HCT116 (cell line): ENCODE data around the gene AMACR. TPM values are rescaled to one million over a fixed set of nuclear protein-coding genes. Genes with fewer than 3 reads are reported as not detected.

Experiments used
- ATAC-seq: fragments of 200-7000 bp; cut with Tn5 transposase; 2 replicates; pipeline ENCODE4 v1.9.1; 2020; ENCODE audit warnings: mild to moderate bottlenecking, moderate library complexity
- BruUV-seq: library from RNA; stranded (reverse); fragments of 400-500 nt; replicated peaks from 2 replicates; lab custom pipeline; 2021; lab: Mats Ljungman, UMichigan
- CTCF ChIA-PET: fragments of 300-600 bp; sonication (Branson Sonifier 250); formaldehyde crosslinking; loops from one replicate; lab custom pipeline; 2021; ENCODE audit warnings: antibody characterized with exemption; lab: Charles Lee
- POLR2A ChIA-PET: fragments of 300-600, 350-600 bp; sonication (Branson Sonifier 250); formaldehyde crosslinking; loops from one replicate; lab custom pipeline; 2021; ENCODE audit warnings: antibody characterized with exemption; lab: Charles Lee
- RAD21 ChIA-PET, 2 experiments: fragments of 300-600 bp; sonication (Branson Sonifier 250); formaldehyde crosslinking; loops; one replicate each; lab custom pipeline; 2023; ENCODE audit warnings: low total read pairs in 2 of 2; ENCODE audit not compliant: uncharacterized antibody in 2 of 2, unreplicated experiment in 2 of 2, low non-redundant PET in 1 of 2; lab: Charles Lee
- DNase-seq: peaks from one replicate; pipeline ENCODE4 v3.0.0-alpha.2; 2010; ENCODE audit warnings: low read depth, low spot score
- H2AFZ ChIP-seq: fragments of 200-600 bp; shearing (Covaris generic), sonication (generic); 2 replicates; pipeline ENCODE4 v1.6.1; 2017; ENCODE audit warnings: low read depth, mixed run types, mixed read lengths, antibody characterized with exemption, low read length; ENCODE audit not compliant: poor library complexity, severe bottlenecking
- H3K27ac ChIP-seq: 2 replicates; pipeline ENCODE4 v1.5.1; 2012; ENCODE audit warnings: low read depth, low read length
- H3K27me3 ChIP-seq: fragments of 200-600 bp; sonication (generic); 2 replicates; pipeline ENCODE4 v1.6.1; 2016; ENCODE audit warnings: mixed run types, low read length, mixed read lengths; ENCODE audit not compliant: insufficient read depth
- H3K36me3 ChIP-seq, 2 experiments: fragments of 200-500 bp in 1 of 2; fragments of 200-600 bp in 1 of 2; sonication (Bioruptor generic) in 1 of 2; sonication (generic) in 1 of 2; 2 replicates each; pipeline versions ENCODE4 v1.5.1 to v1.6.1; 2014 to 2016; ENCODE audit warnings: low read length in 2 of 2, inconsistent platforms in 1 of 2, mixed read lengths in 1 of 2, mixed run types in 1 of 2; ENCODE audit not compliant: insufficient read depth in 2 of 2, control insufficient read depth in 1 of 2
- H3K4me1 ChIP-seq, 2 experiments: fragments of 200-600 bp in 1 of 2; sonication (generic) in 1 of 2; 2 replicates each; pipeline versions ENCODE4 v1.5.1 to v1.6.1; 2012 to 2017; ENCODE audit warnings: low read length in 2 of 2, inconsistent platforms in 1 of 2, mild to moderate bottlenecking in 1 of 2, mixed read lengths in 1 of 2, mixed run types in 1 of 2, moderate library complexity in 1 of 2; ENCODE audit not compliant: insufficient read depth in 2 of 2, control insufficient read depth in 1 of 2
- H3K4me2 ChIP-seq: fragments of 200-600 bp; sonication (generic); 2 replicates; pipeline ENCODE4 v1.6.1; 2017; ENCODE audit warnings: mixed run types, low read length, mixed read lengths
- H3K4me3 ChIP-seq, 2 experiments: fragments of 200-600 bp in 1 of 2; sonication (generic) in 1 of 2; replicated peaks in 1 of 2; 2 replicates each; pipeline ENCODE4 v1.5.1; 2011 to 2016; ENCODE audit warnings: low read length in 2 of 2, control low read depth in 1 of 2, low read depth in 1 of 2, mild to moderate bottlenecking in 1 of 2, mixed read lengths in 1 of 2, mixed run types in 1 of 2
- H3K79me2 ChIP-seq: fragments of 200-600 bp; sonication (generic); 2 replicates; pipeline ENCODE4 v1.6.1; 2017; ENCODE audit warnings: mild to moderate bottlenecking, mixed run types, low read length, moderate library complexity, mixed read lengths; ENCODE audit not compliant: insufficient read depth
- H3K9ac ChIP-seq: fragments of 200-600 bp; sonication (generic); 2 replicates; pipeline ENCODE4 v1.6.1; 2016; ENCODE audit warnings: low read length, mixed read lengths
- H3K9me2 ChIP-seq: fragments of 200-600 bp; sonication (generic), shearing (Covaris generic); 2 replicates; pipeline ENCODE4 v1.6.1; 2017; ENCODE audit warnings: mixed run types, mild to moderate bottlenecking, moderate library complexity; ENCODE audit not compliant: insufficient read depth
- H3K9me3 ChIP-seq, 2 experiments: fragments of 200-500 bp in 1 of 2; fragments of 200-600 bp in 1 of 2; sonication (Bioruptor generic) in 1 of 2; sonication (generic) in 1 of 2; 2 replicates each; pipeline ENCODE4 v1.6.1; 2014 to 2017; ENCODE audit warnings: low read length in 2 of 2, mixed read lengths in 2 of 2, inconsistent platforms in 1 of 2, low read depth in 1 of 2, mild to moderate bottlenecking in 1 of 2, mixed run types in 1 of 2, moderate library complexity in 1 of 2; ENCODE audit not compliant: control insufficient read depth in 1 of 2, insufficient read depth in 1 of 2
- H4K20me1 ChIP-seq: fragments of 200-600 bp; sonication (generic), shearing (Covaris generic); 2 replicates; pipeline ENCODE4 v1.6.1; 2017; ENCODE audit warnings: mixed run types, mild to moderate bottlenecking, moderate library complexity; ENCODE audit not compliant: insufficient read depth
- CEBPB ChIP-seq: IDR thresholded peaks from 2 replicates; pipeline ENCODE4 v1.6.1; 2012; ENCODE audit warnings: low read depth
- FOSL1 ChIP-seq: IDR thresholded peaks from 2 replicates; pipeline ENCODE4 v1.6.1; 2012; ENCODE audit warnings: low read depth
- POLR2A ChIP-seq: IDR thresholded peaks from 2 replicates; pipeline ENCODE4 v1.7.0; 2011; ENCODE audit warnings: borderline replicate concordance; ENCODE audit not compliant: insufficient read depth, insufficient read length; ENCODE audit errors: extremely low read depth
- POLR2AphosphoS5 ChIP-seq: IDR thresholded peaks from 2 replicates; pipeline ENCODE4 v1.6.1; 2011; ENCODE audit warnings: mild to moderate bottlenecking, low read depth, low read length, moderate library complexity
- RAD21 ChIP-seq: IDR thresholded peaks from 2 replicates; pipeline ENCODE4 v1.6.1; 2012; ENCODE audit warnings: low read depth, mild to moderate bottlenecking
- SIN3A ChIP-seq: IDR thresholded peaks from 2 replicates; pipeline ENCODE4 v1.6.1; 2012; ENCODE audit warnings: low read depth
- TCF7L2 ChIP-seq: IDR thresholded peaks from 2 replicates; pipeline ENCODE4 v1.7.0; 2011; ENCODE audit warnings: borderline replicate concordance, inconsistent platforms; ENCODE audit not compliant: insufficient read depth, insufficient read length; ENCODE audit errors: extremely low read depth
- ZFX ChIP-seq: fragments of 450-650 bp; IDR thresholded peaks from 2 replicates; pipeline ENCODE4 v1.6.1; 2017
- ZNF274 ChIP-seq: fragments of 200-500 bp; sonication (Bioruptor generic); IDR thresholded peaks from 2 replicates; pipeline ENCODE4 v1.6.1; 2014; ENCODE audit warnings: mild to moderate bottlenecking, low read depth, low read length, inconsistent platforms
- intact Hi-C: fragments of 100-400 bp; cut with micrococcal nuclease; formaldehyde crosslinking; loops from 2 replicates; pipeline ENCODE4 v1.10.0; 2022
- total RNA-seq: library from RNA; stranded (reverse); gene quantifications from one replicate; pipeline ENCODE4 v1.2.1, GENCODE V29; 2021; ENCODE audit not compliant: unreplicated experiment
- TF ChIP-seq, protein P1 (sequence below): IDR thresholded peaks from 2 replicates; pipeline ENCODE4 v1.6.1; 2012; ENCODE audit warnings: low read depth
- TF ChIP-seq, protein P2 (sequence below): IDR thresholded peaks from 2 replicates; pipeline ENCODE4 v1.6.1; 2011; ENCODE audit warnings: mild to moderate bottlenecking, low read length, moderate library complexity; ENCODE audit not compliant: insufficient replicate concordance; ENCODE audit errors: extremely low read depth
- TF ChIP-seq, protein P3 (sequence below): IDR thresholded peaks from 2 replicates; pipeline ENCODE4 v1.6.1; 2012

AMACR gene
- total RNA-seq, 1 experiment from 2014 or later, result 4.3 TPM

DNA sequence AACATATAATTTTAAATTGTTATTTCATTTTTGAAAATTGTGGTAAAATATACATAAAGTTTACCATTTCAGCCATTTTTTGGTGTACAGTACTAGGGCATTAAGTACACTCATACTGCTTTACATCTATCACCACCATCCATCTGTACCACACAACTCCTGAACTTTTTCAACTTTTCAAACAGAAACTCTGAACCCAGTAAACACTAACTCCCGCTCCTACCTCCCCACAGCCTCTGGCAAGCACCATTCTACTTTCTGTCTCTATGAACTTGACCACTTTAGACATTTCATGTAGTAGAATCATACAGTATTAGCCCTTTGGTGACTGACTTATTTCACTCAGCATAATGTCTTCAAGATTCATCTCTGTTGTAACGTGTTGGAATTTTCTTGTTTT is 15.0 kb downstream of the AMACR start:
- H3K4me3 ChIP-seq, result no peak overlapping the region
- TF ChIP-seq POLR2A (no peak), TCF7L2 (no peak), ZFX (no peak), RAD21 (no peak), SIN3A (no peak)
- TF ChIP-seq, protein P1, sequence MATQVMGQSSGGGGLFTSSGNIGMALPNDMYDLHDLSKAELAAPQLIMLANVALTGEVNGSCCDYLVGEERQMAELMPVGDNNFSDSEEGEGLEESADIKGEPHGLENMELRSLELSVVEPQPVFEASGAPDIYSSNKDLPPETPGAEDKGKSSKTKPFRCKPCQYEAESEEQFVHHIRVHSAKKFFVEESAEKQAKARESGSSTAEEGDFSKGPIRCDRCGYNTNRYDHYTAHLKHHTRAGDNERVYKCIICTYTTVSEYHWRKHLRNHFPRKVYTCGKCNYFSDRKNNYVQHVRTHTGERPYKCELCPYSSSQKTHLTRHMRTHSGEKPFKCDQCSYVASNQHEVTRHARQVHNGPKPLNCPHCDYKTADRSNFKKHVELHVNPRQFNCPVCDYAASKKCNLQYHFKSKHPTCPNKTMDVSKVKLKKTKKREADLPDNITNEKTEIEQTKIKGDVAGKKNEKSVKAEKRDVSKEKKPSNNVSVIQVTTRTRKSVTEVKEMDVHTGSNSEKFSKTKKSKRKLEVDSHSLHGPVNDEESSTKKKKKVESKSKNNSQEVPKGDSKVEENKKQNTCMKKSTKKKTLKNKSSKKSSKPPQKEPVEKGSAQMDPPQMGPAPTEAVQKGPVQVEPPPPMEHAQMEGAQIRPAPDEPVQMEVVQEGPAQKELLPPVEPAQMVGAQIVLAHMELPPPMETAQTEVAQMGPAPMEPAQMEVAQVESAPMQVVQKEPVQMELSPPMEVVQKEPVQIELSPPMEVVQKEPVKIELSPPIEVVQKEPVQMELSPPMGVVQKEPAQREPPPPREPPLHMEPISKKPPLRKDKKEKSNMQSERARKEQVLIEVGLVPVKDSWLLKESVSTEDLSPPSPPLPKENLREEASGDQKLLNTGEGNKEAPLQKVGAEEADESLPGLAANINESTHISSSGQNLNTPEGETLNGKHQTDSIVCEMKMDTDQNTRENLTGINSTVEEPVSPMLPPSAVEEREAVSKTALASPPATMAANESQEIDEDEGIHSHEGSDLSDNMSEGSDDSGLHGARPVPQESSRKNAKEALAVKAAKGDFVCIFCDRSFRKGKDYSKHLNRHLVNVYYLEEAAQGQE, result no peak
- TF ChIP-seq, all 23 proteins: peak for 0
- no peaks in the 10 kb centered on the region for H3K9me3 ChIP-seq
- no peak overlapping the region for H3K27ac ChIP-seq
- H3K9ac ChIP-seq, result no peak overlapping the region
- ChIA-PET CTCF (no interaction called here), POLR2A (no interaction called here), RAD21 (no interaction called here)
- no peaks in the 10 kb centered on the region for H3K4me1 ChIP-seq
- intact Hi-C loops, result no loop called here
- ATAC-seq (no peak), DNase-seq (no peak)
- no TSS peak for BruUV-seq
- no peaks in the 10 kb centered on the region for H3K9me2 ChIP-seq
- no peaks in the 10 kb centered on the region for H4K20me1 ChIP-seq
- H3K27me3 ChIP-seq, result no peaks in the 10 kb centered on the region
- H3K79me2 ChIP-seq, result no peaks in the 10 kb centered on the region
- peaks cover 0 to 5% of the 10 kb centered on the region in 2 experiments; a peak in 1 of 4 replicates for H3K36me3 ChIP-seq
- H3K4me2 ChIP-seq, result no peak overlapping the region
- no peak overlapping the region for H2AFZ ChIP-seq

DNA sequence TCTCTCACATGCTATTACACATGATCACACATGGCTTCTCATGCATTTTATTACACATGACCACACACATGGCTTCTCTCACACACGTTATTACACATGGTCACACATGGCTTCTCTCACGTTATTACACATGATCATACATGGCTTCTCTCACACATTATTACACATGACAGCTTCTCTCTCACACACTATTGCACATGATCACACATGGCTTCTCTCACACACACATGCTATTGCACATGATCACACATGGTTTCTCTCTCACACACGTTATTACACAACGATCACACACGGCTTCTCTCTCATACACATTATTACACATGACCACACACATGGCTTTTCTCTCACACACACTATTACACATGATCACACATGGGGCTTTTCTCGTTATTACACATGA is 22.4 kb downstream of the AMACR start:
- Histone ChIP-seq H3K4me3 (no peak overlapping the region), H3K9me3 (no peaks in the 10 kb centered on the region), H3K79me2 (no peaks in the 10 kb centered on the region), H2AFZ (no peak overlapping the region), H3K9ac (no peak overlapping the region), H4K20me1 (no peaks in the 10 kb centered on the region), H3K9me2 (no peaks in the 10 kb centered on the region), H3K27ac (no peak overlapping the region), H3K4me1 (no peaks in the 10 kb centered on the region), H3K36me3 (peaks cover 0 to 5% of the 10 kb centered on the region in 2 experiments; a peak in 1 of 4 replicates), H3K27me3 (no peaks in the 10 kb centered on the region), H3K4me2 (no peak overlapping the region)
- no peak for DNase-seq
- ChIA-PET POLR2A (no interaction called here), CTCF (no interaction called here), RAD21 (no interaction called here)
- ATAC-seq, result no peak
- no TSS peak for BruUV-seq
- intact Hi-C loops, result no loop called here
- TF ChIP-seq ZNF274, result no peak
- TF ChIP-seq FOSL1, result no peak
- no peak for TF ChIP-seq CEBPB
- TF ChIP-seq POLR2AphosphoS5, result no peak
- TF ChIP-seq, protein P2, sequence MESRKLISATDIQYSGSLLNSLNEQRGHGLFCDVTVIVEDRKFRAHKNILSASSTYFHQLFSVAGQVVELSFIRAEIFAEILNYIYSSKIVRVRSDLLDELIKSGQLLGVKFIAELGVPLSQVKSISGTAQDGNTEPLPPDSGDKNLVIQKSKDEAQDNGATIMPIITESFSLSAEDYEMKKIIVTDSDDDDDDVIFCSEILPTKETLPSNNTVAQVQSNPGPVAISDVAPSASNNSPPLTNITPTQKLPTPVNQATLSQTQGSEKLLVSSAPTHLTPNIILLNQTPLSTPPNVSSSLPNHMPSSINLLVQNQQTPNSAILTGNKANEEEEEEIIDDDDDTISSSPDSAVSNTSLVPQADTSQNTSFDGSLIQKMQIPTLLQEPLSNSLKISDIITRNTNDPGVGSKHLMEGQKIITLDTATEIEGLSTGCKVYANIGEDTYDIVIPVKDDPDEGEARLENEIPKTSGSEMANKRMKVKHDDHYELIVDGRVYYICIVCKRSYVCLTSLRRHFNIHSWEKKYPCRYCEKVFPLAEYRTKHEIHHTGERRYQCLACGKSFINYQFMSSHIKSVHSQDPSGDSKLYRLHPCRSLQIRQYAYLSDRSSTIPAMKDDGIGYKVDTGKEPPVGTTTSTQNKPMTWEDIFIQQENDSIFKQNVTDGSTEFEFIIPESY, result no peak
- TF ChIP-seq, protein P3, sequence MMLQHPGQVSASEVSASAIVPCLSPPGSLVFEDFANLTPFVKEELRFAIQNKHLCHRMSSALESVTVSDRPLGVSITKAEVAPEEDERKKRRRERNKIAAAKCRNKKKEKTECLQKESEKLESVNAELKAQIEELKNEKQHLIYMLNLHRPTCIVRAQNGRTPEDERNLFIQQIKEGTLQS, result no peak
